Adrenal gland (tissue), 12 donors: ENCODE measurements around the gene OSGIN1. TPM values are rescaled to one million over a fixed set of nuclear protein-coding genes. Genes with fewer than 3 reads are reported as not detected.

Experiments
- DNase-seq, 7 donors: peaks; one replicate each; pipeline ENCODE4 v3.0.0-alpha.2; 2019 to 2020
- H3K27ac ChIP-seq, 5 donors: fragments of 200-600 bp; sonication (generic) in 4 of 5; 1 replicate in 3 of 5; 2 replicates in 2 of 5; pipeline versions ENCODE4 v1.5.1 to v1.8.0; 2016 to 2020; ENCODE audit warnings: mild to moderate bottlenecking in 1 of 5
- H3K27me3 ChIP-seq: fragments of 200-600 bp; 2 replicates; pipeline ENCODE4 v1.8.0; 2021
- H3K36me3 ChIP-seq, 2 donors: fragments of 200-600 bp; replicated peaks in 1 of 2; 1 replicate in 1 of 2; 2 replicates in 1 of 2; pipeline versions ENCODE4 v1.5.1 to v1.8.0; 2018 to 2022
- H3K4me1 ChIP-seq, 2 donors: fragments of 200-600 bp; replicated peaks in 1 of 2; 1 replicate in 1 of 2; 2 replicates in 1 of 2; pipeline versions ENCODE4 v1.5.1 to v1.8.0; 2018 to 2021
- H3K4me3 ChIP-seq, 4 donors: fragments of 200-600 bp; sonication (generic) in 3 of 4; one replicate each; pipeline ENCODE4 v1.5.1; 2016 to 2018
- H3K9me3 ChIP-seq, 3 donors: fragments of 200-600 bp; sonication (generic) in 1 of 3; replicated peaks in 1 of 3; 1 replicate in 2 of 3; 2 replicates in 1 of 3; pipeline versions ENCODE4 v1.5.1 to v1.8.0; 2016 to 2021
- CTCF ChIP-seq, 6 experiments: fragments of 450-650 bp in 4 of 6; fragments of 200-600 bp in 2 of 6; sonication (generic) in 1 of 6; IDR thresholded peaks; 1 replicate in 5 of 6; 2 replicates in 1 of 6; pipeline versions ENCODE4 v1.5.1 to v1.8.0; 2016 to 2021; ENCODE audit warnings: antibody characterized with exemption in 6 of 6, mild to moderate bottlenecking in 2 of 6, moderate library complexity in 1 of 6
- POLR2A ChIP-seq, 2 donors: fragments of 450-650 bp; IDR thresholded peaks; one replicate each; pipeline ENCODE4 v1.6.1; 2017; ENCODE audit warnings: antibody characterized with exemption in 2 of 2, mild to moderate bottlenecking in 2 of 2, moderate library complexity in 1 of 2
- WGBS, 4 donors: extraction: QIAGEN DNeasy Blood & Tissue Kit in 2 of 4; methylation state at CpG; one replicate each; pipeline versions ENCODE4 v1.1.5 to v1.1.7; 2013 to 2017; 5-methylcytosine and 5-hydroxymethylcytosine counted together
- intact Hi-C, 2 donors: fragments of 100-400 bp; cut with DNase I; formaldehyde crosslinking; loops; one replicate each; pipeline versions ENCODE4 v1.14.1 to v1.15.0; 2022 to 2023
- polyA plus RNA-seq, 3 donors: library from polyadenylated mRNA; stranded (reverse); fragments of 200-250 nt in 2 of 3; fragments of 350-450 nt in 1 of 3; fragmentation: Illumina TruSeq in 1 of 3; extraction: RNeasy Lipid Tissue Mini Kit (QIAGEN cat#74804) in 1 of 3; gene quantifications; one replicate each; pipeline ENCODE4 v1.2.3, GENCODE V29; 2013 to 2014
- total RNA-seq, 9 donors: library from RNA; depleted of rRNA in 4 of 9; stranded (reverse); fragments of >200 nt in 4 of 9; fragments of 120-200 nt in 1 of 9; fragmentation: NEBNext Ultra II Directional in 1 of 9; extraction: Animal tissue kit (Norgen Biotek cat#: 25700) in 1 of 9; gene quantifications; one replicate each; pipeline versions ENCODE4 v1.1.0 to v1.2.4, GENCODE V29; 2013 to 2023
- donor health status: healthy with polysubstance abuse.
- donor health status: Bipolar disorder and iron deficiency.
- donor health status: DM: yes; HTN: yes; CAD: no.
- donor health status: DM: no; HTN: no; CAD: no.
- donor health status: DM: no; HTN: no; CAD: no.
- donor health status: DM: yes; HTN: yes; CAD: no.

The OSGIN1 gene
- total and polyA plus RNA-seq, 12 donors: 16.1 to 64.9 (median 19.3) TPM

- Histone ChIP-seq H3K36me3 (no peaks in the 10 kb centered on the region), H3K9me3 (no peaks in the 10 kb centered on the region), H3K4me3 (no peak overlapping the region), H3K27me3 (no peaks in the 10 kb centered on the region), H3K27ac (no peak overlapping the region), H3K4me1 (no peaks in the 10 kb centered on the region)
- no peak for DNase-seq
- intact Hi-C loops: loop anchor here in 1 of 2 donors (5.0 kb wide), 1 partner anchor 76 kb away; no protein-coding TSS in a partner anchor
- TF ChIP-seq CTCF (IDR thresholded peaks at IDR 0.05) (no peak), POLR2A (IDR thresholded peaks at IDR 0.05) (no peak)
- 76 to 83% (median 82%) methylated on average over 15 to 27 of the region's 27 CpGs for WGBS, 4 donors
Measured at GRCh38 chr16:83971165-83972130, 18.4 kb downstream of the OSGIN1 start.

DNA sequence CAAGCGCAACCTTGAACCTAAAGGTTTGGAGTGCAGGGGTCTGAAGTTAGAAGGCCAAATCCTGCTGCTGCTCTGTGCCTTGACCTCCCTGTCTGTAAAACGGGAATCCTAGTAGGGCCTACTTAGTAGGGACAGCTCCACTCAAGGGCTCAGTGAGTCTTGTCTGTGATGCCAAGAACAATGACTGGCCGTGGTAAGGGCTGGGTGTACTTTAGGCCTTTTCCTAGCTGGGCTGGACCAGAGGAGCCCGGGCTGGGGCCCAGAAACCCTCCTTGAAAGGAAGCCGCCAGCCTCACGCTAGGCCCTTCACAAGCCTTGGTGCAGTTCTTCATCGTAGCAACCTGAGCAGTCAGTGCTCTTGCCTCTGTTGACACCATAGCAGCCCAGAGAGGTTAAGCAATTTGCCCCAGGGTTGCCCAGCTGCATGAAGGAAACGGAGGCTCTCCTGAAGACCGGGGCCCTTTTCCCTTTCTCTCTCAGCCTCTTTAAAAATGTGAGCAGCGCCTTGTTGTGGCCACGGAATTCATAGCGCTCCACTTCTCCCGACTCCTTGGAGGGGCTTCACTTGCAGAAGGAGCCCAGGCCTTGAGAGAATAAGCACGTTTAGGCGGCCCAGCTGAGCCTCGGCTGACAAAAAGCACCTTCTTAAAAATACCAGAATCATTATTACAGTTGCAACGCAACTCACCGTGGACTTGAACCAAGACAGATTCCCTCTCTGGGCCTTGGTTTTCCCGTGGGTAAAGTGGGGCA, 19.4 kb downstream of the OSGIN1 start:
- WGBS, 4 donors: 78 to 87% (median 83%) methylated on average over 15 to 19 of the region's 19 CpGs
- Histone ChIP-seq H3K36me3 (no peaks in the 10 kb centered on the region), H3K27ac (no peak overlapping the region), H3K9me3 (no peaks in the 10 kb centered on the region), H3K4me3 (no peak overlapping the region), H3K4me1 (no peaks in the 10 kb centered on the region), H3K27me3 (no peaks in the 10 kb centered on the region)
- intact Hi-C loops: loop anchor here in 1 of 2 donors (5.0 kb wide), 1 partner anchor 75 kb away; no protein-coding TSS in a partner anchor
- DNase-seq: no peak
- no peak for TF ChIP-seq POLR2A (IDR thresholded peaks at IDR 0.05)

DNA sequence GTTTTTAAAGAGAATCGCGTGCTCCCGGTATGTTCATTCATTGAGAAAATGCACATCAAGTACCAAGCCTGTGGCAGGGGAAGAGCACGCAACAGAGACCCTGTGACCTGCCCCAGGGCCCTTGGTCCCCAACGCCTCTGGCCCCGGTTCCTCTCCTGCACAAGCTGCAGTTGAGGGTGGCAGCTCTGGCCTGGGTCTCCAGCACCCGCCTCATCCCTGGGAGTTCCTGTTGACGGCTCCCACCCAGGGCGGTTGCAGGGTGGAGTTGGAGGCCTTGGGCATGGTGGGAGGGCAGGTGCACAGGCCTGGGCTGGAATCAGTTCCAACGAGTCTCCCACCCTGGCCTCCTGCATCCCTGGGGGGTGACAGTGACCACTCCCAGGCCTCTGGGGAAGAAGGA, 20.0 kb downstream of the OSGIN1 start:
- H3K27me3 ChIP-seq: no peaks in the 10 kb centered on the region
- H3K4me1 ChIP-seq: no peaks in the 10 kb centered on the region
- H3K27ac ChIP-seq: no peak overlapping the region
- peak in 1 of 7 donors; percentile 4 for DNase-seq
- H3K36me3 ChIP-seq: no peaks in the 10 kb centered on the region
- intact Hi-C loops: loop anchor here in 1 of 2 donors (5.0 kb wide), 1 partner anchor 74 kb away; no protein-coding TSS in a partner anchor
- no peak overlapping the region for H3K4me3 ChIP-seq
- TF ChIP-seq POLR2A (IDR thresholded peaks at IDR 0.05) (no peak), CTCF (IDR thresholded peaks at IDR 0.05) (no peak)
- peaks cover 0 to 2% (median 0%) of the 10 kb centered on the region in 3 donors for H3K9me3 ChIP-seq
- 75 to 86% (median 81%) methylated on average over 4 to 10 of the region's 10 CpGs for WGBS, 4 donors

- H3K4me1 ChIP-seq: no peaks in the 10 kb centered on the region
- 76 to 86% (median 83%) methylated on average over 21 to 22 of the region's 22 CpGs for WGBS, 4 donors
- H3K27ac ChIP-seq: no peak overlapping the region
- no peak for TF ChIP-seq CTCF (IDR thresholded peaks at IDR 0.05)
- TF ChIP-seq POLR2A (IDR thresholded peaks at IDR 0.05): no peak
- intact Hi-C loops: loop anchor here in 1 of 2 donors (5.0 kb wide), 1 partner anchor 74 kb away; no protein-coding TSS in a partner anchor
- DNase-seq: no peak
- no peak overlapping the region for H3K4me3 ChIP-seq
- no peaks in the 10 kb centered on the region for H3K27me3 ChIP-seq
- peaks cover 0 to 8% (median 0%) of the 10 kb centered on the region in 3 donors for H3K9me3 ChIP-seq
- H3K36me3 ChIP-seq: no peaks in the 10 kb centered on the region
Measured at GRCh38 chr16:83973581-83974385, 20.7 kb downstream of the OSGIN1 start.
